Measurements from ENCODE around the gene B4GALNT1.

GRCh38 chr12:57593187-57593586 lies 39.8 kb downstream of the B4GALNT1 start:
- TF ChIP-seq CTCF (IDR thresholded peaks at IDR 0.05; ENCODE audit: poor library complexity, severe bottlenecking) (no peak), EZH2 (IDR thresholded peaks at IDR 0.05; ENCODE audit: borderline replicate concordance, insufficient read depth, low read length, poor library complexity, severe bottlenecking) (no peak), SMC3 (conservative IDR thresholded peaks at IDR 0.05; ENCODE audit: poor library complexity) (no peak), REST (IDR thresholded peaks at IDR 0.05; ENCODE audit: borderline replicate concordance) (no peak), POLR2AphosphoS5 (IDR thresholded peaks at IDR 0.05) (no peak), EP300 (conservative IDR thresholded peaks at IDR 0.05; ENCODE audit: poor library complexity, severe bottlenecking) (no peak), MXI1 (conservative IDR thresholded peaks at IDR 0.05; ENCODE audit: poor library complexity, severe bottlenecking) (no peak)

Measured in neural cell (in vitro differentiated cells).